ENCODE data around the gene GSN.

Gene GSN

DNA sequence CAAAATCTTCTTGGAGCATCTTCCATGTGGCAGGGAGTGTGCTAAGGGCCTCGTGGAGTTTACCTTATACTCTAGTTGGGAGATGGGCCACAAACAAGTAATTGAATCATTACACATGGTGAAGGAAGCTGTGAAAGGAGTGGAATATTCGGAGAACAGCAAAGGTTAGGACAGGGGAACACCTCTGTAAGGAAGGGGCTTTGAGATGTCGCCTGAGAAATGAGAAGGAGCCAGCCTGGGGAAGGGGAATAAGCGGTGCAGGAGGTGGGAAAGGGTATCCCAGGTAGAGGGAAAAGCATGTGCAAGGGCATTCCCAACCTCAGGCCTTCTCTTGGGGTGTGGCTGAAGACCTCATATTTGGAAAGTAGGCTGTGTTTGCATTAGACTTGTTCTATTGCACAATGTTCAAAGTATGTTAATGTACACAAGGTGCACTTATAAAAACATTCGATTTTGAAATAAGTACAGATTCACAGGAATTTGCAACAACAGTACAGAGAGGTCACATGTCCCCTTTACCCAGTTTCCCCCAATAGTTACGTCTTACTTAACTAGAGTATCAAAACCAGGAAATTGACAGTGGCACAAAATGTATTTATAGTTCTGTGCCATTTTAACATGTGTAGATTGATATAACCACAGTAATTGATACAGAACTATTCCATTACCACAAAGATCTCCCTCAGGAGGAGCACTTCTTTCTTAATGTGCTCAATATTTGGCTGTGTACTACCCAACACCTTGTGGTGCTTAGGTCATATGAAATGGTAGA lies 104.5 kb downstream of the GSN start:
- DNase-seq (ENCODE audit: low read depth), result no peak

DNA sequence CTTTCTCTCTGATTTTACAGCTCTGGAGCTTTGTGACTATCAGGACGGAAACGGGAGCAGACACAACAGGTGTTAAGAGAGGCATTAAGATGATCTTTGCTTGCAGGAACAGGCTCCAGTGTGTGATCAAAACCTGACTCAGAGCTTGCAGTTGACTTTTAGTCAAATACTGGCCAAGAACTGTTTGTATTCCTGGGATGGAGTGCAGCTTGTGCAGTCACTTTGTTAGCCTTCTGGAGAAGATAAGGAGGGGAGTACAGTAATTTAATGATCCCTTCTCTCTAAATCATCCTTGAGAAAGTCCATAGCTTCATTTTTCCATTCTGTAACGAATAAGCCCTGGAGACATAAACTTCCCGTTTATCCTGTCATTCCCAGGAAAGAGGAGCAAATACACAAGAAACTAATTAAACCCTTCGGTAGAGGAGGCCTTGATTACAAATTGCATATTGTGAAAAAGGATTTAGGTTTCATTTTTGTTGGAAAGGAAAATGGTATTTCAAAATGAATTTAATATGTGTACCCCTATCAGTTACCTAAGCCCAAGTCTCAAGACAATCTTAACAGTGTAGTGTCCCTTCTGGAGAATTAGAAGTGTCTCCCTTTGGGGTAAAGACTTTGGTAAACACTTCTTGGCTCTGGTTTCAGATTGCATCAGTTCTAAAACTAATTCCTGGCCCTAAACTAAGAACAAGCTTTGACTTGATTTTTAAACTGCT lies 105.2 kb downstream of the GSN start:
- peak; percentile 61 for DNase-seq (ENCODE audit: low read depth)

DNA sequence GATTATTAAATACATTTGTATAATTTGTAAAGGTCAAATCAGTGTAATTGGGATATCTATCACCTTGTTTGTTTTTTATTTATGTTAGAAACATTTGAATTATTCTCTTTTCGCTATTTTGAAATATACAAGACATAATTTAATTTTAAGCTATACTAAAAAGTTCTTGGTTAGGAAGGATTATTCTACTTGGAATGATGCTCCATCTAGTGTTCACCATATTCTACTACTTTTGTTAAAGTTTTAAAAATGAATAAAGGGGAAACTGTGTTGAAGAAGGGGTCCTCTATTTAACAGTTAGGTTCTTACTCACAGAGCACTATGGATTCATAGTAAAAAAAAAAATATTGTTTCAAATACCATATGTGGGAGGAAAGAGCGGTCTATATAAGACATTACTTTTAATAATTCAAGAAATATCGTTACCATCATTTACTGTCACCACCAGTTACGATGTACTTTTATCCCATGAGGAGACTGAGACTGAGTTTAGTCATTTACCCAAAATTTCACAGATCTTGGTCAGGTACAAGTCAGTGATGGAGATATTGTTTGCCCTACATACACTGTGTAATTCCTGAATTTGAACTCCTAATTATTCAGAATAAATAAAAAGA lies 108.4 kb downstream of the GSN start:
- peak; percentile 34 for DNase-seq (ENCODE audit: low read depth)

DNA sequence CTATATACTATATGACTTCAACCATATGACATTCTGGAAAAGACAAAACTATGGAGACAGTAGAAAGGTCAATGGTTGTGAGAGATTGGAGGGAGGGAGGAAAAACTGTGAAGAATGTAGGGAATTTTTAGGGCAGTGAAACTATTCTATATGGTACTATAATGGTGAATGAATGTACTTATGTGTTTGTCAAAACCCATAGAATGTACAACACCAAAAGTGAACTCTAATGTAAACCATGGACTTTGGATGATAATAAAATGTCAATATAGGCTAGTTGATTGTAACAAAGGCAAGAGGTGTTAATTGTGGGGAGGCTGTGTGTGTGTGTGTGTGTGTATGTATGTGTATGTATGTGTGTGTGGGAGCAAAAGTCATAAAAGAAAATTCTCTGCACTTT lies 112.9 kb downstream of the GSN start:
- no peak for DNase-seq (ENCODE audit: low read depth)

All from amniotic epithelial cell (primary cell).